Rectal smooth muscle tissue (tissue), 1 donor: ENCODE measurements around the gene MIER1.

Source experiments
- H3K27ac ChIP-seq: one replicate; pipeline ENCODE4 v1.7.0; 2013; ENCODE audit warnings: low read depth, low read length, inconsistent platforms
- H3K27me3 ChIP-seq: one replicate; pipeline ENCODE4 v1.7.0; 2013; ENCODE audit warnings: low read length; ENCODE audit not compliant: control insufficient read depth, insufficient read depth
- H3K36me3 ChIP-seq: one replicate; pipeline ENCODE4 v1.7.0; 2013; ENCODE audit warnings: low read length; ENCODE audit not compliant: control insufficient read depth, insufficient read depth
- H3K4me1 ChIP-seq: one replicate; pipeline ENCODE4 v1.7.0; 2013; ENCODE audit warnings: low read length; ENCODE audit not compliant: control insufficient read depth, insufficient read depth
- H3K4me3 ChIP-seq: one replicate; pipeline ENCODE4 v1.7.0; 2013; ENCODE audit warnings: low read length
- H3K9ac ChIP-seq: one replicate; pipeline ENCODE4 v1.7.0; 2013; ENCODE audit warnings: low read length

Gene MIER1

GRCh38 chr1:66982561-66983260 lies 57.9 kb downstream of the MIER1 start:
- Histone ChIP-seq H3K9ac (no peak overlapping the region), H3K4me1 (peaks cover 5% of the 10 kb centered on the region), H3K36me3 (peaks cover 4% of the 10 kb centered on the region), H3K4me3 (no peak overlapping the region), H3K27me3 (no peaks in the 10 kb centered on the region), H3K27ac (no peak overlapping the region)

DNA sequence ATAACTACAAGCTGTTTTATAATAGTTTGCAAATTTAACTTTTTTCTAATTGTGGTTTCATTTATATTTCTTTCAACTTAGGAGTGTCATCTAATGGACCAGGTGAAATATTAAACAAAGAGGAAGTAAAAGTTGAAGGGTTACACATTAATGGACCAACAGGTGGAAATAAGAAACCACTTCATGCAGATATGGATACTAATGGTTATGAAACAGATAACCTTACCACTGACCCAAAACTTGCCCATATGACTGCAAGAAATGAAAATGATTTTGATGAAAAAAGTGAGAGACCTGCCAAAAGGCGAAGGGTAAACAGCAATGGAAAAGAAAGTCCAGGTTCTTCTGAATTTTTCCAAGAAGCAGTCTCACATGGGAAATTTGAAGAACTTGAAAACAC lies 59.7 kb downstream of the MIER1 start:
- Histone ChIP-seq H3K36me3 (peaks cover 4% of the 10 kb centered on the region), H3K27me3 (no peaks in the 10 kb centered on the region), H3K4me1 (peaks cover 5% of the 10 kb centered on the region), H3K27ac (no peak overlapping the region), H3K9ac (no peak overlapping the region), H3K4me3 (no peak overlapping the region)

- Histone ChIP-seq H3K36me3 (peaks cover 4% of the 10 kb centered on the region), H3K4me3 (no peak overlapping the region), H3K9ac (no peak overlapping the region), H3K27me3 (no peaks in the 10 kb centered on the region), H3K4me1 (peaks cover 2% of the 10 kb centered on the region), H3K27ac (no peak overlapping the region)
These were observed 61.0 kb downstream of the MIER1 start for GRCh38 chr1:66985835-66986234.

- Histone ChIP-seq H3K27ac (no peak overlapping the region), H3K4me3 (no peak overlapping the region), H3K4me1 (no peaks in the 10 kb centered on the region), H3K9ac (no peak overlapping the region), H3K27me3 (no peaks in the 10 kb centered on the region), H3K36me3 (peaks cover 3% of the 10 kb centered on the region)
These were observed 68.3 kb downstream of the MIER1 start for GRCh38 chr1:66993076-66993475.

DNA sequence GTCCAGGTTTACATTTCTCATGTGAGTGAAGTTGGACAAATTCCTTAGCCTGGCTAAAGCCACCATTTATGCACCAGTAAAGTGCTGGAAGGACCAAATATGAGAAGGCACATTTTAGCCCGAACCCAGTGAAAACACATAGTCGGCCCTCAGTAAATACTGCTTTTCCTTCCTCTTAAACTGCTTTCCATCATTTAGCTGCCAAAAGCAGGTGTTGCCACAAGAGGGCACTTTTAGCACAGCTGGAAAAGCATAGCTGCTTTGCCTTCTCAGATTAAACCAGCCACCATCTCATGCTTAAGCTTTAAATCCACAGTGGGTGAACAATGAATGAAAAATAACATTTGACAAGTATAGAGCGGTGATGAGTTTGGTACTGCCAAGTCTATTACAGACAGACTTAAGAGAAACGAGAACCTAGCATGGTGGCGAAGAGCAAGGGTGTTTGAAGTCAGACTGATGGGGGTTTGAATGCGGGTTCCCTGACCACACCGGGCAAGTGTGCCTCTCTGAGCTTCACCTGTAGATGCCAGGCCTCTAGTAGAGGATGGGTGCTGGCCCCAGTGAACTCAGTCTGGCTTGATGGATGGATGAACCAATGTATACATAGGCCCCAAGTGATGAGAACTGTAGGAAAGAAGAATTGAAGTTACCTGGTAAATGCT lies 71.4 kb downstream of the MIER1 start:
- Histone ChIP-seq H3K36me3 (peaks cover 3% of the 10 kb centered on the region), H3K27ac (no peak overlapping the region), H3K4me1 (peaks cover 7% of the 10 kb centered on the region), H3K27me3 (no peaks in the 10 kb centered on the region), H3K9ac (no peak overlapping the region), H3K4me3 (no peak overlapping the region)

DNA sequence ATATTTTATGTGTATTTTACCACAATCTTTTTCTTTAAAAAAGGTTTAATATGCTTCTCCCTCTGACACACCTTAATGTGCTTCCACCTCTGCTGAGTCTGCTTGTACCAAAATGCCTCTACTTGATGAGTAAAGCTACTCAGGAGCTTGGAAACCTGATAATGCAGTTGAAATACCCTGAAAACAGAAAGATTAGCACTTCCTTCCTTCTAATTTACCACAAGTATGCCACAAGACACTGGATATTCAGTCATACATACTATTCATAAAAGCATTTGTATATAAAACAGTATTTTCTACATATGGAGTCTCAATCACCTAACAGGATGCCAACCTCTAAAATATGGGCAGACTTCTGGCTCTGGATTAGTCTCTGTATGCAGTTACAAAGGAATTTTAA lies 74.2 kb downstream of the MIER1 start:
- Histone ChIP-seq H3K36me3 (peaks cover 4% of the 10 kb centered on the region), H3K9ac (no peak overlapping the region), H3K4me3 (no peak overlapping the region), H3K27me3 (no peaks in the 10 kb centered on the region), H3K4me1 (peaks cover 7% of the 10 kb centered on the region), H3K27ac (no peak overlapping the region)

DNA sequence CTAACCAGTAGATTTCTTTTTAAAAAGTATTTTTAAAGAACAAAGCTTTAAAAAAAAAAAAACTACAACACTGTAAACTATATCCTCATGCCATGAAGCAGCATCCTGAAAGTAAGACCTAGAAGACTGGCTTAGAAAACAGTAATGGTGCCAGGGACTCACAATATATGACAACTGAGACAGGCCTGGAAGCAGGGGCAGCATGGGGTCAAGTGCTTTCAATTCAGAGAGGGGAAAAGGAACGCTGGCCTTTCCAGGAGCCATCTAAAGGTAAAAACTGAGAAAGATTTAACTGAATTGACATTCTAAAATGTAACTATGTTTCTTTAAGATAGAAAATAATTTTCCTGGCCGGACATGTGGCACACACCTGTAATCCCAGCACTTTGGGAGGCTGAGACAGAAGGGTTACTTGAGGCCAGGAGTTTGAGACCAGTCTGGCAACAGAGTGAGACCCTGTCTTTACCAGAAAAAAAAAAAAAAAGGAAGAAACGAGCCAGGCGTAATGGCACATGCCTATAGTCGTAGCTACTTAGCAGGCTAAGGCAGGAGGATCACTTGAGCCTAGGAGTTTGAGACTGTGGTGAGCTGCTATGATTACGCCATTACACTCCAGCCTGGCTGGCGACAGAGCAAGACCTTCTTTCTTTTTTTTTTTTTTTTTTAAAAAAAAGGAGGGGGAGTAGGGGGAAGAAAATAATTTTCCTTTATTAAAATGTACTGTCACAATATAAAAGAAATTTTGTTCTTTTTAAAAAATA lies 75.0 kb downstream of the MIER1 start:
- peaks cover 4% of the 10 kb centered on the region for H3K36me3 ChIP-seq
- H3K27me3 ChIP-seq: no peaks in the 10 kb centered on the region
- no peak overlapping the region for H3K4me3 ChIP-seq
- peaks cover 7% of the 10 kb centered on the region for H3K4me1 ChIP-seq
- no peak overlapping the region for H3K9ac ChIP-seq
- H3K27ac ChIP-seq: no peak overlapping the region

DNA sequence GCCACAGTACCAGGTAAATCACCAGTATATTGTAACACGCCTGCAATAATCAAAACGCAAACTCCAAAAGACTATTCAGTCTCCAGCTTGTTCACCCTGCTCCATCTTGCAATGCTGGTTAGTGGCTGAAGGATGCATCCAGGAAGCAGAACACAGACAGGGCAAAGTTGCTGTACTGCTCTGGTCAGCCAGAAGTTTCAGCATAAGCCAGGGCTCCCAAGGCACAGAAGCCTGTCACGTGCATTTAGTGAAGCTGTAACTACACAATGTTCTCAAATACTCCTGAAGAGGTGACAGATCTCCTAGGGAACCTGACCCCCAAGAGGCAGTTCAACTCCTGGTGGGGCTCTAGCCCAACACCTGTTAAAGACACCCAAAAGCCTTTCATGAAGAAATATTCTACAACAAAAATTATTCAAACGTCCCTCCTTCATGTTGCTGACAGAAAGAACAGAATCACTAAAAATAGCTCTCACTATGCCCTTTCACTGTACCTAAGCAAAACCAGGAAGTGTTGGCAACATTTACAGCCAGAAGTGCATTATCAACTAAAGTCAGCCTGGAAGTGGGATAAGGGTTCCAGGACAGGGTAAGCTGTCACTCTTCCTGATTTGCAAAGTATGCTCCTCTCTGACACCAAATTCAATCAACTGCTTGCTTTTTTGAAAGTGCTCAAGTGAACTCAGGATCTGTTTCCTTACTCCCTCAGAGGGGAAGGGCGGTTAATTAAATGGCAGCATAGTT lies 77.1 kb downstream of the MIER1 start:
- peak overlapping the region; percentile 61 for H3K27ac ChIP-seq

GRCh38 chr1:67004176-67004575 lies 79.4 kb downstream of the MIER1 start:
- Histone ChIP-seq H3K27ac (no peak overlapping the region), H3K4me3 (no peak overlapping the region), H3K4me1 (peaks cover 7% of the 10 kb centered on the region), H3K9ac (no peak overlapping the region), H3K27me3 (no peaks in the 10 kb centered on the region), H3K36me3 (peaks cover 6% of the 10 kb centered on the region)

More for the DNA sequence above, 77.1 kb downstream of the MIER1 start:
- peaks cover 6% of the 10 kb centered on the region for H3K36me3 ChIP-seq
- no peak overlapping the region for H3K9ac ChIP-seq
- no peaks in the 10 kb centered on the region for H3K27me3 ChIP-seq
- H3K4me1 ChIP-seq: peaks cover 7% of the 10 kb centered on the region
- H3K4me3 ChIP-seq: no peak overlapping the region

GRCh38 chr1:67005068-67005467 lies 80.3 kb downstream of the MIER1 start:
- Histone ChIP-seq H3K4me1 (peaks cover 7% of the 10 kb centered on the region), H3K27ac (no peak overlapping the region), H3K27me3 (no peaks in the 10 kb centered on the region), H3K36me3 (peaks cover 6% of the 10 kb centered on the region), H3K4me3 (no peak overlapping the region), H3K9ac (no peak overlapping the region)

GRCh38 chr1:67009792-67010191 lies 85.0 kb downstream of the MIER1 start:
- no peaks in the 10 kb centered on the region for H3K4me1 ChIP-seq
- no peak overlapping the region for H3K27ac ChIP-seq
- H3K9ac ChIP-seq: no peak overlapping the region
- H3K27me3 ChIP-seq: no peaks in the 10 kb centered on the region
- no peak overlapping the region for H3K4me3 ChIP-seq
- H3K36me3 ChIP-seq: peaks cover 2% of the 10 kb centered on the region

GRCh38 chr1:67013573-67013972 lies 88.8 kb downstream of the MIER1 start:
- Histone ChIP-seq H3K9ac (no peak overlapping the region), H3K27ac (no peak overlapping the region), H3K4me3 (no peak overlapping the region), H3K4me1 (no peaks in the 10 kb centered on the region), H3K27me3 (no peaks in the 10 kb centered on the region), H3K36me3 (peaks cover 2% of the 10 kb centered on the region)
